Stimulated activated CD8-positive, alpha-beta memory T cell treated with anti-CD3 and anti-CD28 coated beads, Interleukin-12 subunit alpha, Interleukin-12 subunit beta, amount 100 ng/mL, for 24 hours (primary cell): ENCODE results near the gene TCIRG1.
"Not testable (repeated sequence)": the region's sequence is repeated elsewhere in the genome, so short reads cannot be mapped to it uniquely, and the experiment has no call there.

ENCODE experiments used
- DNase-seq: peaks from one replicate; pipeline ENCODE4 v3.0.0-alpha.2; 2020; ENCODE audit errors: extremely low read depth

The TCIRG1 gene

DNA sequence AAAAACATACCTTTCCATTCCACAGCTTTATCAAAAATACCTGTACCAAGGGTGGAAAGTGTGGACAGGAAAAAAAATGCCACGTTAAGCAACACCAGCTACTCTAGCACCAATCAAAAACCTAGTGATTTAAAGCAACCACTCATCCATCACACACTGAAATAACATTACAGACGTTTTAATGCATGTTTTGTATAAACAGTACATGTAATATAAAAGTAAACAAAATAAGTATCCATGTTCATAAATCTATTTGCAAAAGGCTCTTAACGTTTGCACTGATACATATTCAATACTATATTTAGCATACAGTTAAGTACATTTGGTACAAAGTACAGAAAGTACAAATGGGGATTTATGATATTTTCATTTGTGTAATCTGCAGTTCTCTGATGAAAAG, 43.7 kb downstream of the TCIRG1 start:
- DNase-seq: no peak

DNA sequence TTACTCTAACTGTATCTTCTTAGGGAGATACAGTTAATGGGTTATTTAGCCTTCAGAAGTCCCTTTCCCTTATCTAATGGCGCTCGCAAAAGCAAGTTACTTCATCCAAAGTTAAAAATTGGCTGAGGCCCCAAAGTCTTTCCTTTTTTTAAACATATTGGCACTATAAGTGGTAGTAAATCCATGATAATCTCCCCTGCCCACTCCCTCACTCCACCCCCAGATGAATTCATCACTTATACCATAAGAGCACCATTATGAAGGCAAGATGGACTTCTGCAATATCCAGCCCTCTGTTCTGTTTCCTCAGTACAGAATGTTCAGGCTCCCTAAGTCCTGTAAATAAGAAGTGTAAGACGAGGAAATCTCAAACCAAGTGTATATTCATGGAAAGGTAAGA, 44.7 kb downstream of the TCIRG1 start:
- DNase-seq: no peak

GRCh38 chr11:68089679-68090078, 50.9 kb downstream of the TCIRG1 start:
- DNase-seq: no peak

DNA sequence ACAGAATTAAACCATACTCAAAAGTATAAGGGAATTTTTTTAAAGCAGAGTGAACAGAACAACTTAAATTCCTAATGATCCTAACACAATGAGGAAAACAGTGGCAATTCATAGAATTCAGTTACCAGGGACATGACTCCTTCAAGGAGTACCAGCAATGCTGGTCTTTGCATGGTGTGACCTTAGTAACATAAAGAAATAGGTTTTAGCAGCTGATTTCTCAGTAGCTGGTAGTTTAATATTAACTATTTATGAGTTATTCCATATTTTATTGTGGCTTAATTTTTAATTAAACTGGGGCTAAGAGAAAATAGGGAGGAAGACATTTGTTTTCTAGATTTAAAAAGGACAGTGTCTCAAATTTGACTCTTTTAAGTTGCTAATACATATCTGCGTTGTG, 51.5 kb downstream of the TCIRG1 start:
- no peak for DNase-seq

GRCh38 chr11:68090706-68091105, 51.9 kb downstream of the TCIRG1 start:
- DNase-seq: no peak

DNA sequence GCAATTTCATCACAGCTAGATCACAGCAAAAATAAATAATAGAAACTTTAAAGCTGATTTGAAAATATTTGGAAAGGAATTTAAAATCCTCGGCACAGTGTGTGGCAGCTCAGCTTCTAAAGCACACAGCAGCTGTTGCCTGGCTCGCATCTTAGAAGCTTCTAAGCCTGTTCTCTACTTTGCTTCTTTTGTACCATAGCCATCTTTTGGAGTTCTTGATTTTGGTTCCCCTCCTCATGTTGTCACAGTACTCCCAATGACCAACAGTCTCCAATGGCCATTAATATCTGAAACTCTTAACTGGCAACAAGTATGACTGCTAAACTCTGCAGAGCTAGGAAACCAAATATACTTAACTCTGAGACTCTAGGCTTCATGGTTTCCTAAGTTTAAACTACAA, 53.6 kb downstream of the TCIRG1 start:
- no peak for DNase-seq

GRCh38 chr11:68092946-68093345, 54.1 kb downstream of the TCIRG1 start:
- not testable (repeated sequence) for DNase-seq

GRCh38 chr11:68093565-68093964, 54.7 kb downstream of the TCIRG1 start:
- no peak for DNase-seq

DNA sequence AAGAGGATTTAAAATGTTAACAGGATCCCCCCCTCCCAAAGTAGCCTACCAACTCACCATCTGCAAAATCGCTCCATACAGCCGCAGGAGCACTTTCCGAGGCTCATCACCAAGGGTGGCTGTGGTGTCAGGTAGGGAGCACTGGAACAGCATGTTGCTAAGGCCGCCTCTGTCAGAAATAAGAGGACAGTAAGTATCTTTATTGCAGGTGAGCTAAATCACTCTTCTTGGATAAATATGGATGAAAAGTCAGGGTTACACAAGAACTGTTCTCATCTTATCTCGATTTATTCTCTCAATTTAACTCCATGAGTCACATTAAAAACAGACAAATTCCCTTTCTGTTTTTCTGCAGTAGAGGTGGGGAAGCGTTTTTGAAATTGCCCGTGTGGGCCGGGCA, 58.1 kb downstream of the TCIRG1 start:
- DNase-seq: no peak

GRCh38 chr11:68099057-68099456, 60.2 kb downstream of the TCIRG1 start:
- DNase-seq: no peak

GRCh38 chr11:68099474-68100405, 60.9 kb downstream of the TCIRG1 start:
- DNase-seq: no peak
